Keratinocyte (primary cell): ENCODE measurements around the gene HS6ST3. TPM values are rescaled to one million over a fixed set of nuclear protein-coding genes. Genes with fewer than 3 reads are reported as not detected.

ENCODE experiments used
- DNase-seq: peaks from one replicate; pipeline ENCODE4 v3.0.0-alpha.2; 2011; ENCODE audit warnings: low read depth, missing footprints, low spot score
- FAIRE-seq: peaks from 2 replicates; lab custom pipeline; 2011; peaks lifted over from hg19 to GRCh38; lab: Jason Lieb, UNC
- H2AFZ ChIP-seq: 2 replicates; pipeline ENCODE4 v1.6.0; 2012; ENCODE audit warnings: low read length, control low read depth, inconsistent platforms; ENCODE audit not compliant: control insufficient read depth
- H3K27ac ChIP-seq: 2 replicates; pipeline ENCODE4 v1.5.1; 2011; ENCODE audit warnings: low read length; ENCODE audit not compliant: control insufficient read depth, insufficient read depth
- H3K27me3 ChIP-seq: 3 replicates; pipeline ENCODE4 v1.6.0; 2011; ENCODE audit warnings: low read length; ENCODE audit not compliant: control insufficient read depth, insufficient read depth; ENCODE audit errors: extremely low read depth
- H3K36me3 ChIP-seq, 2 experiments: 2 replicates in 1 of 2; 3 replicates in 1 of 2; pipeline ENCODE4 v1.5.1; 2011; ENCODE audit warnings: low read length in 2 of 2, mild to moderate bottlenecking in 1 of 2; ENCODE audit not compliant: control insufficient read depth in 2 of 2, insufficient read depth in 2 of 2; ENCODE audit errors: extremely low read depth in 1 of 2
- H3K4me1 ChIP-seq: 3 replicates; pipeline ENCODE4 v1.5.1; 2011; ENCODE audit warnings: low read length; ENCODE audit not compliant: control insufficient read depth, insufficient read depth; ENCODE audit errors: extremely low read depth
- H3K4me2 ChIP-seq: 3 replicates; pipeline ENCODE4 v1.6.0; 2011; ENCODE audit warnings: low read depth, low read length; ENCODE audit not compliant: control insufficient read depth, insufficient read depth; ENCODE audit errors: extremely low read depth
- H3K4me3 ChIP-seq, 3 experiments: fragments of 200-600 bp in 1 of 3; sonication (generic) in 1 of 3; 2 replicates in 2 of 3; 3 replicates in 1 of 3; pipeline ENCODE4 v1.5.1; 2011 to 2016; ENCODE audit warnings: low read length in 3 of 3, mild to moderate bottlenecking in 3 of 3, control low read depth in 2 of 3, inconsistent platforms in 1 of 3, low read depth in 1 of 3, mixed read lengths in 1 of 3, mixed run types in 1 of 3, moderate library complexity in 1 of 3; ENCODE audit not compliant: control insufficient read depth in 2 of 3, insufficient read depth in 2 of 3; ENCODE audit errors: extremely low read depth in 1 of 3
- H3K79me2 ChIP-seq: 2 replicates; pipeline ENCODE4 v1.6.0; 2012; ENCODE audit warnings: low read length; ENCODE audit not compliant: control insufficient read depth, insufficient read depth
- H3K9ac ChIP-seq: 3 replicates; pipeline ENCODE4 v1.6.0; 2011; ENCODE audit warnings: low read length; ENCODE audit not compliant: control insufficient read depth, insufficient read depth; ENCODE audit errors: extremely low read depth
- H3K9me1 ChIP-seq: 3 replicates; pipeline ENCODE4 v1.6.0; 2011; ENCODE audit warnings: low read length; ENCODE audit not compliant: control insufficient read depth, insufficient read depth; ENCODE audit errors: extremely low read depth
- H3K9me3 ChIP-seq: 2 replicates; pipeline ENCODE4 v1.5.1; 2012; ENCODE audit warnings: low read depth, low read length; ENCODE audit not compliant: control insufficient read depth
- H4K20me1 ChIP-seq: 3 replicates; pipeline ENCODE4 v1.6.0; 2011; ENCODE audit warnings: low read length; ENCODE audit not compliant: control insufficient read depth, insufficient read depth; ENCODE audit errors: extremely low read depth
- EZH2 ChIP-seq: IDR thresholded peaks from one replicate; pipeline ENCODE4 v1.6.1; 2012; ENCODE audit warnings: inconsistent platforms, mild to moderate bottlenecking, low read length, moderate library complexity
- dilution Hi-C: fragments of 300-500 bp; cut with MboI; formaldehyde crosslinking; loops from one replicate; pipeline ENCODE4 v1.7.0; 2020; ENCODE audit warnings: low sequenced_read_pairs; ENCODE audit not compliant: extremely low pct_ligation_motif_present
- polyA plus RNA-seq, 5 experiments: library from polyadenylated mRNA; depleted of rRNA in 3 of 5; stranded (reverse) in 3 of 5; stranded (forward) in 1 of 5; unstranded in 1 of 5; fragments of >200 nt; gene quantifications; 1 replicate in 1 of 5; 2 replicates in 3 of 5; 3 replicates in 1 of 5; pipeline versions ENCODE4 v1.2.1 to v1.2.3, GENCODE V29; 2011 to 2012; ENCODE audit warnings: missing spikeins in 2 of 5, low read depth in 1 of 5, low replicate concordance in 1 of 5
- TF ChIP-seq, protein P1 (sequence below), 3 experiments: IDR thresholded peaks in 1 of 3; conservative IDR thresholded peaks in 1 of 3; optimal IDR thresholded peaks in 1 of 3; 2 replicates in 2 of 3; 3 replicates in 1 of 3; pipeline versions ENCODE3 to v1.5.1; 2011; ENCODE audit warnings: low read length in 3 of 3, mild to moderate bottlenecking in 3 of 3, moderate library complexity in 2 of 3, control low read depth in 1 of 3, inconsistent platforms in 1 of 3; ENCODE audit not compliant: insufficient read depth in 2 of 3; ENCODE audit errors: extremely low read depth in 1 of 3

HS6ST3 gene
- polyA plus RNA-seq, 1 donor (not counting 4 experiments of a cell fraction or from before 2014, with no cell fraction given) = 0.03 TPM

DNA sequence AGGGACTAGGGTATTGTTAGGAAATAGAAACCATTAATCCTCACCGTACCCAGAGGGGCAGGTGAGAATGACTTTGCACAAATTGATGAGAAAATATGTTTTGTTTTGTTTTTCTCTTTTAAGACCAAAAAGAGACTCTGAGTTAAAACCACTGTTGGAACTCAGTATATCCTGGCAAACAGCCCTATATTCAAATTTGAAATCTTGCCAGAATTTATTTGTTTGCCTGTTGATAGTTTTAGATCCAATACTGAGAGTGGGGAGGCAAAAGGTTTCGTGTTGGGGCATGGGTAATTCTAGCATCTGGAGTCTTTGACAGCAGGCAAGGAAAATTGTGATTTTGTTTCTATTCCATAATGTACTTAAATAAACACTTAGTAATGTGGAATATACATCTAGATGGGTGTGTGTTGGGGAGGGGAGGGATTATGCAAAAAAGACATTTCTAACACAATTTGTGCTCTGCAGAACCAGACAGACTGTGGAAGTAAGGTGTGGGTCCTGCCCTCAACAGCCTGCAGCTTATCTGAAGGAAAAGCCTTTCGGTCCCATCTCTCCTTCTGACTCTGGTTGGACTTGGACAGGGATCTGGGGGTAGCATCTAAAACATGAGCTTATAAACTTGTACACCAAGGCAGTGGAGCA is 713.7 kb downstream of the HS6ST3 start:
- Histone ChIP-seq H3K4me1 (no peaks in the 10 kb centered on the region), H3K4me3 (no peak overlapping the region), H3K27ac (no peak overlapping the region), H2AFZ (no peak overlapping the region), H4K20me1 (no peaks in the 10 kb centered on the region), H3K9ac (no peak overlapping the region), H3K36me3 (no peaks in the 10 kb centered on the region), H3K4me2 (no peak overlapping the region), H3K9me3 (no peaks in the 10 kb centered on the region), H3K79me2 (no peaks in the 10 kb centered on the region), H3K27me3 (no peaks in the 10 kb centered on the region), H3K9me1 (no peaks in the 10 kb centered on the region)
- dilution Hi-C loops = no loop called here
- FAIRE-seq = no peak
- DNase-seq = no peak
- TF ChIP-seq EZH2 = no peak

DNA sequence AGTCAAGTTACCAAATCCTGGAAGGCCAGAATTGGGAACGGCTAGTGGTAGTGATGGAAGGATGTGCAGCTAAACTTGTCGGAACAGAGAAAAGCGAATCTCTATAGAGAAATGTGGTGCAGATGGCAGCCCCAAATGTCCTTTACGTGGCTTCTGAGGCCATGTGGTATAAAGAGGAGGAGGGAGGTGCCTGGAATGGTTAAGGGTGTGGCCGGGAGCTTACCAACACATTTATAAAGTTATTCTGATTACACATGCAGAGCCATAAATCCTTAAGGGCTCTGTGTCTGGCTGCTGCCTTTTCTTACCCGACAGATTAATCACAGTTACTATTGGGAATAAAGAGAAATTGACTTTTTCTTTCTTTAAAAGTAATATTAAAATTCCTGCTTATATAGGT is 714.3 kb downstream of the HS6ST3 start:
- Histone ChIP-seq H3K9ac (no peak overlapping the region), H3K9me1 (no peaks in the 10 kb centered on the region), H3K36me3 (no peaks in the 10 kb centered on the region), H3K4me1 (no peaks in the 10 kb centered on the region), H3K27ac (no peak overlapping the region), H3K79me2 (no peaks in the 10 kb centered on the region), H3K27me3 (no peaks in the 10 kb centered on the region), H4K20me1 (no peaks in the 10 kb centered on the region), H3K4me3 (no peak overlapping the region), H2AFZ (no peak overlapping the region), H3K4me2 (no peak overlapping the region), H3K9me3 (no peaks in the 10 kb centered on the region)
- no peak for FAIRE-seq
- no peak for DNase-seq
- TF ChIP-seq, protein P1, sequence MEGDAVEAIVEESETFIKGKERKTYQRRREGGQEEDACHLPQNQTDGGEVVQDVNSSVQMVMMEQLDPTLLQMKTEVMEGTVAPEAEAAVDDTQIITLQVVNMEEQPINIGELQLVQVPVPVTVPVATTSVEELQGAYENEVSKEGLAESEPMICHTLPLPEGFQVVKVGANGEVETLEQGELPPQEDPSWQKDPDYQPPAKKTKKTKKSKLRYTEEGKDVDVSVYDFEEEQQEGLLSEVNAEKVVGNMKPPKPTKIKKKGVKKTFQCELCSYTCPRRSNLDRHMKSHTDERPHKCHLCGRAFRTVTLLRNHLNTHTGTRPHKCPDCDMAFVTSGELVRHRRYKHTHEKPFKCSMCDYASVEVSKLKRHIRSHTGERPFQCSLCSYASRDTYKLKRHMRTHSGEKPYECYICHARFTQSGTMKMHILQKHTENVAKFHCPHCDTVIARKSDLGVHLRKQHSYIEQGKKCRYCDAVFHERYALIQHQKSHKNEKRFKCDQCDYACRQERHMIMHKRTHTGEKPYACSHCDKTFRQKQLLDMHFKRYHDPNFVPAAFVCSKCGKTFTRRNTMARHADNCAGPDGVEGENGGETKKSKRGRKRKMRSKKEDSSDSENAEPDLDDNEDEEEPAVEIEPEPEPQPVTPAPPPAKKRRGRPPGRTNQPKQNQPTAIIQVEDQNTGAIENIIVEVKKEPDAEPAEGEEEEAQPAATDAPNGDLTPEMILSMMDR (optimal IDR thresholded peaks at IDR 0.05 in 1 of 3, IDR thresholded peaks at IDR 0.05 in 1 of 3, conservative IDR thresholded peaks at IDR 0.05 in 1 of 3; ENCODE audit: extremely low read depth in 1 of 3, insufficient read depth in 2 of 3, low read length in 3 of 3) = no peak
- TF ChIP-seq EZH2 = no peak
- dilution Hi-C loops = no loop called here

DNA sequence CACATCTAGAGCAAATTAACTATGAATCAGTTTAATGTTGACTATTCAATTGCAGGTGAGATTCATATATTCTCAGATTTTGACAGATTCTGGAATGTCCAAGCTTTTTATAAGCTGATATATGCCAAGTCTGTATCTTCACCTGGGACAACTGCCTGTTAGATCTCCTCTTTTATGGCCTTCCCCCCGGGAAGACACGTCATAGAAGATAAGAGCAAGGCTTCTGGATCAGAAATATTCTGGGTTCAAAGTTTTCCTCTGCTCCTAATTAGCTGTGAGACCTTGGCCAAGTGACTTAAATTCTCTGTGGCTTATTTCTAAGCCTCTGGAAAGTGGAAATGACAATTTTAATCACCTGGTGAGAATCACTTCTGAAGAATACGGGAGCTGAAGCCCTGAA is 716.8 kb downstream of the HS6ST3 start:
- H3K27me3 ChIP-seq = no peaks in the 10 kb centered on the region
- H3K9ac ChIP-seq = no peak overlapping the region
- no peak for TF ChIP-seq EZH2
- TF ChIP-seq, protein P1 (optimal IDR thresholded peaks at IDR 0.05 in 1 of 3, IDR thresholded peaks at IDR 0.05 in 1 of 3, conservative IDR thresholded peaks at IDR 0.05 in 1 of 3; ENCODE audit: extremely low read depth in 1 of 3, insufficient read depth in 2 of 3, low read length in 3 of 3) = no peak
- H2AFZ ChIP-seq = no peak overlapping the region
- DNase-seq = no peak
- H3K4me3 ChIP-seq = no peak overlapping the region
- H3K4me2 ChIP-seq = no peak overlapping the region
- no peaks in the 10 kb centered on the region for H3K79me2 ChIP-seq
- FAIRE-seq = no peak
- H3K36me3 ChIP-seq = no peaks in the 10 kb centered on the region
- H3K4me1 ChIP-seq = no peaks in the 10 kb centered on the region
- no peaks in the 10 kb centered on the region for H3K9me3 ChIP-seq
- dilution Hi-C loops = no loop called here
- no peaks in the 10 kb centered on the region for H4K20me1 ChIP-seq
- H3K9me1 ChIP-seq = no peaks in the 10 kb centered on the region
- H3K27ac ChIP-seq = no peak overlapping the region
